ENCODE measurements around the gene MXD3. TPM values are rescaled to one million over a fixed set of nuclear protein-coding genes. Genes with fewer than 3 reads are reported as not detected.

MXD3 gene
- total and polyA plus RNA-seq, 2 of the 4 experiments (the other 2 are of a cell fraction), result 7.3 to 12.9 TPM

DNA sequence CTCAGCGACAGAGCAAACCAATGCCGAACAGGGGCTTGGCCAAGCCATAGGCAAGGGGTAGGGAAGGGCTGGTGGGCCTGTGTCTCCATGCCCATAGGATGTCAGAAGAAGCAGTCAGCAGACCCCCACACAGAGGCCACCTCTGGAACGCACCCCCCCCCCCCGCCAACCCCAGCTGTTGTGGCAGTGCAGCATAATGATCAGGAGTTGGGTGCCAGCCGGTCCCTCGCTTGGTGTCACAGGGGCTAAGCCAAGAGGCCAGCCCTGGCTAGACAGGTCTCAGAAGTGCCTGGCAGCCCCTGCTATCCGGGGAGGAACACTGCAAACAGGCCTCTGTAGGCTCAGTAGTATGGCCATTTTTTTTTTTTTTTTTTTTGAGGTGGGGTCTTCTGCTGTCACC is 3.7 kb upstream of the MXD3 start:
- H4K8ac ChIP-seq (ENCODE audit: low read depth in 2 of 2, low read length in 2 of 2), result no peak overlapping the region
- DNase-seq (no peak), ATAC-seq (ENCODE audit: low read depth) (no peak)
- no peaks in the 10 kb centered on the region for H3K27me3 ChIP-seq (ENCODE audit: control insufficient read depth, insufficient read depth, low read length)
- in situ Hi-C loops (cut with MboI; ENCODE audit: low sequenced_read_pairs), result no loop called here
- no peaks in the 10 kb centered on the region for H3K9me3 ChIP-seq (ENCODE audit: control insufficient read depth, insufficient read depth, low read length)
- no peak overlapping the region for H3K4me3 ChIP-seq (ENCODE audit: insufficient read depth, low read depth, low read length)
- H4K91ac ChIP-seq (ENCODE audit: insufficient read depth, low read depth, low read length), result no peak overlapping the region
- no peaks in the 10 kb centered on the region for H3K36me3 ChIP-seq (ENCODE audit: control insufficient read depth, insufficient read depth, low read length)
- intact Hi-C loops (cut with micrococcal nuclease), result no loop called here
- peaks cover 28% of the 10 kb centered on the region for H4K20me1 ChIP-seq (ENCODE audit: insufficient read depth, low read length)
- 0 out of 2 replicates have a peak, but pooled peaks cover 2% of the 10 kb centered on the region for H3K9me1 ChIP-seq (ENCODE audit: insufficient read depth, low read length)
- 81% methylated on average over 3 of the region's 7 CpGs; no CpG with 5 or more reads in 1 of the 2 experiments for WGBS, 2 experiments (ENCODE audit: extremely low coverage in 2 of 2, insufficient read length in 1 of 2)
- peaks cover 7% of the 10 kb centered on the region; the same call in 1 of the 2 replicates for H3K4me1 ChIP-seq (ENCODE audit: control insufficient read depth, insufficient read depth, low read length)
- H3K9ac ChIP-seq (ENCODE audit: low read depth, low read length), result no peak overlapping the region
- CTCF ChIA-PET, result interaction anchor here (0.6 kb wide), 1 partner anchor 201 kb away, joined by 4 read pairs; no protein-coding TSS in a partner anchor
- no peak overlapping the region for H3K18ac ChIP-seq (ENCODE audit: low read depth, low read length)
- no peak overlapping the region for H2AFZ ChIP-seq (replicated peaks; ENCODE audit: low read length, poor library complexity)
- H2AK9ac ChIP-seq (replicated peaks; ENCODE audit: low read depth, low read length, poor library complexity), result peak overlapping the region; percentile 82
- H3K23ac ChIP-seq (ENCODE audit: low read depth, low read length), result no peak overlapping the region
- H3K27ac ChIP-seq (ENCODE audit: insufficient read depth, low read length), result no peak overlapping the region
- H2BK5ac ChIP-seq (ENCODE audit: low read depth, low read length, poor library complexity, severe bottlenecking), result no peak overlapping the region
- no peak overlapping the region for H2BK15ac ChIP-seq (ENCODE audit: low read depth, low read length)
- H3K4ac ChIP-seq (ENCODE audit: low read depth, low read length), result no peak overlapping the region
- H2BK120ac ChIP-seq (ENCODE audit: low read depth, low read length), result no peak overlapping the region
- TF ChIP-seq NFE2L2 (IDR thresholded peaks at IDR 0.05; ENCODE audit: low read depth, low read length) (no peak), FOS (IDR thresholded peaks at IDR 0.05; ENCODE audit: low read depth, low read length) (no peak), MAFK (IDR thresholded peaks at IDR 0.05; ENCODE audit: low read depth, low read length) (no peak), POLR2A (IDR thresholded peaks at IDR 0.05; ENCODE audit: low read depth, low read length) (no peak), RCOR1 (IDR thresholded peaks at IDR 0.05; ENCODE audit: insufficient replicate concordance, low read length) (no peak), MXI1 (IDR thresholded peaks at IDR 0.05; ENCODE audit: borderline replicate concordance, low read depth, low read length) (no peak), CHD1 (IDR thresholded peaks at IDR 0.05; ENCODE audit: low read depth, low read length) (no peak), MAZ (IDR thresholded peaks at IDR 0.05; ENCODE audit: borderline replicate concordance, low read depth, low read length) (no peak), CEBPB (IDR thresholded peaks at IDR 0.05; ENCODE audit: low read depth, low read length) (no peak), RAD21 (IDR thresholded peaks at IDR 0.05; ENCODE audit: low read length) (no peak), BHLHE40 (IDR thresholded peaks at IDR 0.05; ENCODE audit: low read depth, low read length) (no peak), SMC3 (IDR thresholded peaks at IDR 0.05; ENCODE audit: low read depth, low read length) (no peak), RFX5 (IDR thresholded peaks at IDR 0.05; ENCODE audit: low read depth, low read length) (no peak)
- TF ChIP-seq, protein P1, sequence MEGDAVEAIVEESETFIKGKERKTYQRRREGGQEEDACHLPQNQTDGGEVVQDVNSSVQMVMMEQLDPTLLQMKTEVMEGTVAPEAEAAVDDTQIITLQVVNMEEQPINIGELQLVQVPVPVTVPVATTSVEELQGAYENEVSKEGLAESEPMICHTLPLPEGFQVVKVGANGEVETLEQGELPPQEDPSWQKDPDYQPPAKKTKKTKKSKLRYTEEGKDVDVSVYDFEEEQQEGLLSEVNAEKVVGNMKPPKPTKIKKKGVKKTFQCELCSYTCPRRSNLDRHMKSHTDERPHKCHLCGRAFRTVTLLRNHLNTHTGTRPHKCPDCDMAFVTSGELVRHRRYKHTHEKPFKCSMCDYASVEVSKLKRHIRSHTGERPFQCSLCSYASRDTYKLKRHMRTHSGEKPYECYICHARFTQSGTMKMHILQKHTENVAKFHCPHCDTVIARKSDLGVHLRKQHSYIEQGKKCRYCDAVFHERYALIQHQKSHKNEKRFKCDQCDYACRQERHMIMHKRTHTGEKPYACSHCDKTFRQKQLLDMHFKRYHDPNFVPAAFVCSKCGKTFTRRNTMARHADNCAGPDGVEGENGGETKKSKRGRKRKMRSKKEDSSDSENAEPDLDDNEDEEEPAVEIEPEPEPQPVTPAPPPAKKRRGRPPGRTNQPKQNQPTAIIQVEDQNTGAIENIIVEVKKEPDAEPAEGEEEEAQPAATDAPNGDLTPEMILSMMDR (conservative IDR thresholded peaks at IDR 0.05; ENCODE audit: low read depth, low read length), result no peak
- TF ChIP-seq, protein P2, sequence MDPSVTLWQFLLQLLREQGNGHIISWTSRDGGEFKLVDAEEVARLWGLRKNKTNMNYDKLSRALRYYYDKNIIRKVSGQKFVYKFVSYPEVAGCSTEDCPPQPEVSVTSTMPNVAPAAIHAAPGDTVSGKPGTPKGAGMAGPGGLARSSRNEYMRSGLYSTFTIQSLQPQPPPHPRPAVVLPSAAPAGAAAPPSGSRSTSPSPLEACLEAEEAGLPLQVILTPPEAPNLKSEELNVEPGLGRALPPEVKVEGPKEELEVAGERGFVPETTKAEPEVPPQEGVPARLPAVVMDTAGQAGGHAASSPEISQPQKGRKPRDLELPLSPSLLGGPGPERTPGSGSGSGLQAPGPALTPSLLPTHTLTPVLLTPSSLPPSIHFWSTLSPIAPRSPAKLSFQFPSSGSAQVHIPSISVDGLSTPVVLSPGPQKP (IDR thresholded peaks at IDR 0.05; ENCODE audit: borderline replicate concordance, low read depth, low read length), result no peak
- TF ChIP-seq, protein P3, sequence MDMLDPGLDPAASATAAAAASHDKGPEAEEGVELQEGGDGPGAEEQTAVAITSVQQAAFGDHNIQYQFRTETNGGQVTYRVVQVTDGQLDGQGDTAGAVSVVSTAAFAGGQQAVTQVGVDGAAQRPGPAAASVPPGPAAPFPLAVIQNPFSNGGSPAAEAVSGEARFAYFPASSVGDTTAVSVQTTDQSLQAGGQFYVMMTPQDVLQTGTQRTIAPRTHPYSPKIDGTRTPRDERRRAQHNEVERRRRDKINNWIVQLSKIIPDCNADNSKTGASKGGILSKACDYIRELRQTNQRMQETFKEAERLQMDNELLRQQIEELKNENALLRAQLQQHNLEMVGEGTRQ (IDR thresholded peaks at IDR 0.05; ENCODE audit: low read depth, low read length), result no peak
- H3K4me2 ChIP-seq (ENCODE audit: low read depth, low read length), result no peak overlapping the region
- POLR2A ChIA-PET (ENCODE audit: unreplicated experiment), result no interaction called here
- H3K79me1 ChIP-seq (ENCODE audit: low read depth in 1 of 2, low read length in 2 of 2), result peaks cover 4 to 31% of the 10 kb centered on the region in 2 experiments; a peak in 3 of 4 replicates
- no TSS peak for BruUV-seq (replicated peaks)
- no peak overlapping the region for H2AK5ac ChIP-seq (ENCODE audit: low read depth, low read length)
- H3K56ac ChIP-seq (ENCODE audit: extremely low read depth, insufficient read depth, low read length), result no peak overlapping the region
- H3K14ac ChIP-seq (replicated peaks; ENCODE audit: low read depth, low read length), result no peak overlapping the region
- dilution Hi-C loops (cut with HindIII; ENCODE audit: low sequenced_read_pairs, unreplicated experiment), result no loop called here
- no peak overlapping the region for H4K5ac ChIP-seq (ENCODE audit: low read depth, low read length)
- no peak overlapping the region for H2BK20ac ChIP-seq (ENCODE audit: low read depth, low read length)
